ENCODE data around the gene GOLGA6L4. TPM values are rescaled to one million over a fixed set of nuclear protein-coding genes. Genes with fewer than 3 reads are reported as not detected.

GOLGA6L4 gene
- total RNA-seq = 1.3 and 2.2 TPM in 2 replicates

DNA sequence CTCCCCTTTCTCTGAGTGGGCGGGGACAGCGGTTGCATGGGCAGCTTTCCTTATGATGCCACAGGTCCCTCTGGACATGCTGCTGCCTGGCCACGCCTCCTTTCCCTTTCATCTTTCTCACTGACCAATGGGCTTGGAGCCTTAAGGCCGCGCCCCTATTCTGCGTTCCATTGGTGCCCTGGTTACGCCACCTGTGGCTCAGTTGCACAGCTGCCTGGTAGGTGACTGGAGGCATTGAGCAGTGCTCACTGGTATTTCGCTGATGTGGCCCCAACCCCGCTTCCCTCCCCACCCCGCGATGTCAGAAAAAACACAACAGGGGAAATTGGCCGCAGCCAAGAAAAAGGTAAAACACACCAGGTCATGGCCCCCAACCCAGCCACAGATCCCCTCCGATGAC lies at the start of gene GOLGA6L4:
TSS of gene GOLGA6L4 (plus strand) at position 201 of the 400 bp plus-strand sequence. CDS start at position 263, 62 bp downstream.

